Measurements from ENCODE around the gene SPINK2.

- TF ChIP-seq POLR2AphosphoS5 (IDR thresholded peaks at IDR 0.05) (no peak), POLR2A (IDR thresholded peaks at IDR 0.05) (no peak), EP300 (IDR thresholded peaks at IDR 0.05; ENCODE audit: low read depth) (no peak)
- TF ChIP-seq, protein P1, sequence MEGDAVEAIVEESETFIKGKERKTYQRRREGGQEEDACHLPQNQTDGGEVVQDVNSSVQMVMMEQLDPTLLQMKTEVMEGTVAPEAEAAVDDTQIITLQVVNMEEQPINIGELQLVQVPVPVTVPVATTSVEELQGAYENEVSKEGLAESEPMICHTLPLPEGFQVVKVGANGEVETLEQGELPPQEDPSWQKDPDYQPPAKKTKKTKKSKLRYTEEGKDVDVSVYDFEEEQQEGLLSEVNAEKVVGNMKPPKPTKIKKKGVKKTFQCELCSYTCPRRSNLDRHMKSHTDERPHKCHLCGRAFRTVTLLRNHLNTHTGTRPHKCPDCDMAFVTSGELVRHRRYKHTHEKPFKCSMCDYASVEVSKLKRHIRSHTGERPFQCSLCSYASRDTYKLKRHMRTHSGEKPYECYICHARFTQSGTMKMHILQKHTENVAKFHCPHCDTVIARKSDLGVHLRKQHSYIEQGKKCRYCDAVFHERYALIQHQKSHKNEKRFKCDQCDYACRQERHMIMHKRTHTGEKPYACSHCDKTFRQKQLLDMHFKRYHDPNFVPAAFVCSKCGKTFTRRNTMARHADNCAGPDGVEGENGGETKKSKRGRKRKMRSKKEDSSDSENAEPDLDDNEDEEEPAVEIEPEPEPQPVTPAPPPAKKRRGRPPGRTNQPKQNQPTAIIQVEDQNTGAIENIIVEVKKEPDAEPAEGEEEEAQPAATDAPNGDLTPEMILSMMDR (IDR thresholded peaks at IDR 0.05), result no peak
Observed at GRCh38 chr4:56860781-56861180, 39.3 kb upstream of the SPINK2 start.

All from transverse colon (tissue), 4 donors.